Left lung (tissue), 10 donors: ENCODE data around the gene MED15. TPM values are rescaled to one million over a fixed set of nuclear protein-coding genes. Genes with fewer than 3 reads are reported as not detected.
"Not testable (repeated sequence)": the region's sequence is repeated elsewhere in the genome, so short reads cannot be mapped to it uniquely, and the experiment has no call there.

Experiments used
- ATAC-seq: fragments of 200-7000 bp; cut with Tn5 transposase; one replicate; pipeline ENCODE4 v1.9.1; 2020; ENCODE audit warnings: moderate library complexity
- DNase-seq, 4 donors: peaks; one replicate each; pipeline ENCODE4 v3.0.0-alpha.2; 2013 to 2020
- H3K27ac ChIP-seq, 2 donors: fragments of 200-600 bp; sonication (generic) in 1 of 2; one replicate each; pipeline versions ENCODE4 v1.5.0 to v1.8.0; 2020 to 2021
- H3K27me3 ChIP-seq, 2 donors: fragments of 200-600 bp; sonication (generic) in 1 of 2; one replicate each; pipeline versions ENCODE4 v1.5.0 to v1.8.0; 2020 to 2021
- H3K36me3 ChIP-seq, 2 donors: fragments of 200-600 bp; sonication (generic) in 1 of 2; one replicate each; pipeline versions ENCODE4 v1.5.0 to v1.8.0; 2020 to 2021
- H3K4me1 ChIP-seq, 2 donors: fragments of 200-600 bp; one replicate each; pipeline ENCODE4 v1.8.0; 2021
- H3K4me3 ChIP-seq, 2 donors: fragments of 200-600 bp; sonication (generic) in 1 of 2; one replicate each; pipeline versions ENCODE4 v1.5.0 to v1.8.0; 2020 to 2021; ENCODE audit warnings: mild to moderate bottlenecking in 1 of 2
- H3K9me3 ChIP-seq, 2 donors: fragments of 200-600 bp; sonication (generic) in 1 of 2; one replicate each; pipeline versions ENCODE4 v1.5.0 to v1.8.0; 2020 to 2021
- CTCF ChIP-seq, 2 donors: fragments of 200-600 bp; sonication (generic) in 1 of 2; IDR thresholded peaks; one replicate each; pipeline versions ENCODE4 v1.5.0 to v1.8.0; 2021; ENCODE audit warnings: antibody characterized with exemption in 2 of 2
- intact Hi-C, 2 donors: fragments of 100-400 bp; cut with DNase I; formaldehyde crosslinking; loops; one replicate each; pipeline versions ENCODE4 v1.11.2 to v1.14.2; 2022
- polyA plus RNA-seq, 6 donors: library from polyadenylated mRNA; unstranded; fragments of 120-200 nt; gene quantifications; one replicate each; pipeline ENCODE4 v1.2.1, GENCODE V29; 2013; ENCODE audit not compliant: insufficient read length in 6 of 6
- total RNA-seq, 2 donors: library from RNA; stranded (reverse); fragmentation: NEBNext Ultra II Directional; extraction: Animal tissue kit (Norgen Biotek cat#: 25700); gene quantifications; one replicate each; pipeline ENCODE4 v1.2.1, GENCODE V29; 2021
- donor health status: DM: no; HTN: yes; CAD: no.
- donor health status: DM: no; HTN: no; CAD: no.

The MED15 gene
- total and polyA plus RNA-seq, 8 donors, result 47.2 to 121 (median 56.3) TPM

- peaks cover 0 to 15% of the 10 kb centered on the region in 2 donors for H3K36me3 ChIP-seq
- intact Hi-C loops, result loop anchor here in 1 of 2 donors (10.0 kb wide), 1 partner anchor 74 kb away; no protein-coding TSS in a partner anchor
- ATAC-seq (no peak), DNase-seq (no peak)
- no peaks in the 10 kb centered on the region for H3K9me3 ChIP-seq
- no peak overlapping the region for H3K4me3 ChIP-seq
- TF ChIP-seq CTCF (IDR thresholded peaks at IDR 0.05), result no peak
- H3K4me1 ChIP-seq, result peaks cover 11 to 19% of the 10 kb centered on the region in 2 donors
- H3K27me3 ChIP-seq, result no peaks in the 10 kb centered on the region
- H3K27ac ChIP-seq, result no peak overlapping the region
These were observed 8.5 kb upstream of the MED15 start for GRCh38 chr22:20498913-20499312.

GRCh38 chr22:20499769-20500168 lies 7.6 kb upstream of the MED15 start:
- Histone ChIP-seq H3K4me3 (no peak overlapping the region), H3K27me3 (no peaks in the 10 kb centered on the region), H3K4me1 (peaks cover 4 to 10% of the 10 kb centered on the region in 2 donors), H3K36me3 (peaks cover 0 to 15% of the 10 kb centered on the region in 2 donors), H3K9me3 (no peaks in the 10 kb centered on the region), H3K27ac (no peak overlapping the region)
- no peak for TF ChIP-seq CTCF (IDR thresholded peaks at IDR 0.05)
- intact Hi-C loops, result loop anchor here in 1 of 2 donors (10.0 kb wide), 1 partner anchor 75 kb away; no protein-coding TSS in a partner anchor
- DNase-seq (no peak), ATAC-seq (no peak)

DNA sequence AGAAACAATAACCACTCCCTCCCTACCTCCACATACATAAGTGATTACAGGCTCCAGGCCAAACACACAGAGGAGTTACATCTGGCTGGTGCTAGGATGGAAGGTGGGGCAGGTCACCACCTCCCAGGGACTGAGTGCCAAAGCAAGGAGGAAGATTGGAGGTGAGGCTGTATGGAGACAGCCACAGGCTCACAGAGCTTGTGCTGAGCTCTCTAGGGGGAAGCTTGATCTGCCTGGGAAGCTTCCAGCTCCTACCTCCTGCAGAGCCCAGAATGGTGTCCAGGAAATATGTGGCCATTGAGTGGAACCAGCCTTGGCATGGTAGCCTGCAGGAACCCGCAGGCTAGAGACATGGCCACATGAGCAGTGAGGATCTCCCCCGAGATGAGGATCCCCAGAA lies 3.6 kb upstream of the MED15 start:
- Histone ChIP-seq H3K27me3 (no peaks in the 10 kb centered on the region), H3K27ac (no peak overlapping the region), H3K4me1 (peaks cover 6 to 15% of the 10 kb centered on the region in 2 donors), H3K36me3 (peaks cover 0 to 15% of the 10 kb centered on the region in 2 donors), H3K4me3 (no peak overlapping the region), H3K9me3 (no peaks in the 10 kb centered on the region)
- intact Hi-C loops, result no loop called here
- DNase-seq (no peak), ATAC-seq (no peak)
- TF ChIP-seq CTCF (IDR thresholded peaks at IDR 0.05), result no peak

- DNase-seq, H3K4me3 ChIP-seq, ATAC-seq, H3K27ac ChIP-seq, H3K9me3 ChIP-seq, intact Hi-C loops, H3K27me3 ChIP-seq: not testable (repeated sequence)
- Histone ChIP-seq H3K36me3 (peaks cover 0 to 15% of the 10 kb centered on the region in 2 donors), H3K4me1 (peaks cover 11 to 19% of the 10 kb centered on the region in 2 donors)
These were observed 3.0 kb upstream of the MED15 start for GRCh38 chr22:20504293-20504922.

GRCh38 chr22:20506543-20507252 lies 712 bp upstream of the MED15 start:
- no peaks in the 10 kb centered on the region for H3K9me3 ChIP-seq
- H3K27me3 ChIP-seq, result no peaks in the 10 kb centered on the region
- H3K4me1 ChIP-seq, result peaks cover 31 to 42% of the 10 kb centered on the region in 2 donors
- H3K36me3 ChIP-seq, result peaks cover 0 to 5% of the 10 kb centered on the region in 2 donors
- intact Hi-C loops, result no loop called here
- no peak for TF ChIP-seq CTCF (IDR thresholded peaks at IDR 0.05)
- peak overlapping the region; percentile 75 to 95 for H3K4me3 ChIP-seq
- DNase-seq, result no peak
- peak overlapping the region; percentile 94 to 95 for H3K27ac ChIP-seq
- no peak for ATAC-seq

GRCh38 chr22:20508067-20508755 lies 801 bp downstream of the MED15 start:
- intact Hi-C loops, H3K27me3 ChIP-seq, DNase-seq, H3K36me3 ChIP-seq, H3K9me3 ChIP-seq: not testable (repeated sequence)
- ATAC-seq, result peak; percentile 2
- Histone ChIP-seq H3K27ac (peak overlapping the region; percentile 94 to 95), H3K4me3 (peak overlapping the region; percentile 75 to 95), H3K4me1 (peaks cover 31 to 50% of the 10 kb centered on the region in 2 donors)
